H9 (cell line): Measurements from ENCODE around the gene SSB. TPM values are rescaled to one million over a fixed set of nuclear protein-coding genes. Genes with fewer than 3 reads are reported as not detected.

ENCODE experiments used
- DNase-seq: peaks from one replicate; pipeline ENCODE4 v3.0.0-alpha.2; 2017
- H2AFZ ChIP-seq: one replicate; pipeline ENCODE4 v1.6.1; 2013; ENCODE audit warnings: mild to moderate bottlenecking, low read length, control low read depth, moderate library complexity
- H2AK5ac ChIP-seq: 2 replicates; pipeline ENCODE4 v1.6.1; 2013; ENCODE audit warnings: low read length, control low read depth, mixed read lengths; ENCODE audit not compliant: insufficient read length
- H2BK120ac ChIP-seq: one replicate; pipeline ENCODE4 v1.6.1; 2013; ENCODE audit warnings: low read depth, mild to moderate bottlenecking, low read length, control low read depth, inconsistent platforms; ENCODE audit not compliant: poor library complexity, severe bottlenecking
- H2BK12ac ChIP-seq: 2 replicates; pipeline ENCODE4 v1.6.1; 2013; ENCODE audit warnings: low read length, control low read depth, mixed read lengths, low read depth; ENCODE audit not compliant: insufficient read length
- H2BK15ac ChIP-seq: 2 replicates; pipeline ENCODE4 v1.6.1; 2013; ENCODE audit warnings: low read depth, low read length, control low read depth
- H2BK20ac ChIP-seq: one replicate; pipeline ENCODE4 v1.6.1; 2013; ENCODE audit warnings: low read depth, mild to moderate bottlenecking, low read length, control low read depth, inconsistent platforms; ENCODE audit not compliant: poor library complexity, severe bottlenecking
- H2BK5ac ChIP-seq: 2 replicates; pipeline ENCODE4 v1.6.1; 2013; ENCODE audit warnings: low read length, control low read depth, mixed read lengths; ENCODE audit not compliant: insufficient read length
- H3K14ac ChIP-seq: 2 replicates; pipeline ENCODE4 v1.6.1; 2013; ENCODE audit warnings: low read length, control low read depth; ENCODE audit not compliant: insufficient read depth
- H3K18ac ChIP-seq: 2 replicates; pipeline ENCODE4 v1.6.1; 2013; ENCODE audit warnings: low read depth, mild to moderate bottlenecking, mixed read lengths, low read length, control low read depth; ENCODE audit not compliant: insufficient read length
- H3K23ac ChIP-seq: 2 replicates; pipeline ENCODE4 v1.6.1; 2013; ENCODE audit warnings: low read length, control low read depth, mixed read lengths, low read depth; ENCODE audit not compliant: insufficient read length
- H3K23me2 ChIP-seq: 2 replicates; pipeline ENCODE4 v1.6.1; 2013; ENCODE audit warnings: low read depth, mild to moderate bottlenecking, mixed read lengths, low read length, control low read depth; ENCODE audit not compliant: insufficient read length, poor library complexity, severe bottlenecking
- H3K27ac ChIP-seq: 2 replicates; pipeline ENCODE4 v1.5.1; 2013; ENCODE audit warnings: low read length, control low read depth, mixed read lengths, low read depth; ENCODE audit not compliant: insufficient read length
- H3K27me3 ChIP-seq: 2 replicates; pipeline ENCODE4 v1.6.1; 2013; ENCODE audit warnings: low read length, control low read depth, inconsistent platforms; ENCODE audit not compliant: insufficient read depth
- H3K4ac ChIP-seq: 2 replicates; pipeline ENCODE4 v1.6.1; 2013; ENCODE audit warnings: low read depth, mild to moderate bottlenecking, control low read depth, inconsistent platforms, low read length, moderate library complexity
- H3K4me1 ChIP-seq: 2 replicates; pipeline ENCODE4 v1.6.1; 2013; ENCODE audit warnings: low read length, control low read depth, inconsistent platforms; ENCODE audit not compliant: insufficient read depth
- H3K4me2 ChIP-seq: 2 replicates; pipeline ENCODE4 v1.6.1; 2013; ENCODE audit warnings: low read length, control low read depth, mixed read lengths; ENCODE audit not compliant: insufficient read length, insufficient read depth
- H3K56ac ChIP-seq: 2 replicates; pipeline ENCODE4 v1.6.1; 2013; ENCODE audit warnings: low read depth, mild to moderate bottlenecking, mixed read lengths, low read length, control low read depth; ENCODE audit not compliant: insufficient read length
- H3K79me1 ChIP-seq: 2 replicates; pipeline ENCODE4 v1.6.1; 2013; ENCODE audit warnings: low read depth, mild to moderate bottlenecking, moderate library complexity, low read length, control low read depth, inconsistent platforms; ENCODE audit not compliant: insufficient read depth, poor library complexity, severe bottlenecking
- H3K79me2 ChIP-seq: 2 replicates; pipeline ENCODE4 v1.6.1; 2013; ENCODE audit warnings: low read length, control low read depth, inconsistent platforms; ENCODE audit not compliant: insufficient read depth
- H3K9ac ChIP-seq: 2 replicates; pipeline ENCODE4 v1.6.1; 2013; ENCODE audit warnings: low read length, control low read depth, mixed read lengths; ENCODE audit not compliant: insufficient read length; ENCODE audit errors: extremely low read depth
- H3K9me3 ChIP-seq: one replicate; pipeline ENCODE4 v1.6.1; 2013; ENCODE audit warnings: low read depth, low read length, inconsistent platforms; ENCODE audit not compliant: control insufficient read depth
- H3T11ph ChIP-seq: one replicate; pipeline ENCODE4 v1.6.1; 2013; ENCODE audit warnings: mild to moderate bottlenecking, low read length, control low read depth, inconsistent platforms
- H4K20me1 ChIP-seq: one replicate; pipeline ENCODE4 v1.6.1; 2013; ENCODE audit not compliant: control insufficient read depth, insufficient read length, insufficient read depth
- H4K5ac ChIP-seq: 2 replicates; pipeline ENCODE4 v1.6.1; 2013; ENCODE audit warnings: low read depth, mild to moderate bottlenecking, mixed read lengths, low read length, control low read depth; ENCODE audit not compliant: insufficient read length
- H4K8ac ChIP-seq: replicated peaks from 2 replicates; pipeline ENCODE4 v1.6.1; 2013; ENCODE audit warnings: low read length, control low read depth, mixed read lengths, low read depth; ENCODE audit not compliant: insufficient read length
- H4K91ac ChIP-seq: 2 replicates; pipeline ENCODE4 v1.6.1; 2013; ENCODE audit warnings: low read depth, mild to moderate bottlenecking, moderate library complexity, mixed read lengths, low read length, control low read depth; ENCODE audit not compliant: insufficient read length
- H3K27ac Mint-ChIP-seq, 3 experiments: 2 replicates in 2 of 3; 3 replicates in 1 of 3; pipeline ENCODE4 v1.8.0; 2020 to 2021; ENCODE audit warnings: mixed read lengths in 3 of 3, mild to moderate bottlenecking in 1 of 3, moderate library complexity in 1 of 3
- H3K27me3 Mint-ChIP-seq: 2 replicates; pipeline ENCODE4 v1.8.0; 2021; ENCODE audit warnings: low read depth, mild to moderate bottlenecking, moderate library complexity, mixed read lengths
- H3K36me3 Mint-ChIP-seq, 3 experiments: 2 replicates in 2 of 3; 3 replicates in 1 of 3; pipeline ENCODE4 v1.8.0; 2020 to 2021; ENCODE audit warnings: low read depth in 3 of 3, mixed read lengths in 3 of 3; ENCODE audit not compliant: insufficient read depth in 1 of 3
- H3K4me1 Mint-ChIP-seq, 2 experiments: 2 replicates each; pipeline ENCODE4 v1.8.0; 2020; ENCODE audit warnings: mixed read lengths in 2 of 2
- H3K4me3 Mint-ChIP-seq, 2 experiments: 2 replicates in 1 of 2; 3 replicates in 1 of 2; pipeline ENCODE4 v1.8.0; 2020 to 2021; ENCODE audit warnings: mild to moderate bottlenecking in 2 of 2, mixed read lengths in 2 of 2, moderate library complexity in 1 of 2
- H3K9me3 Mint-ChIP-seq, 2 experiments: 2 replicates in 1 of 2; 3 replicates in 1 of 2; pipeline ENCODE4 v1.8.0; 2020; ENCODE audit warnings: mild to moderate bottlenecking in 2 of 2, mixed read lengths in 2 of 2, moderate library complexity in 1 of 2
- CTCF ChIP-seq: fragments of 200-600 bp; sonication (generic); conservative IDR thresholded peaks from 3 replicates; pipeline ENCODE4 v1.8.0; 2021; ENCODE audit warnings: antibody characterized with exemption, mild to moderate bottlenecking
- WGBS: extraction: QIAGEN DNeasy Blood & Tissue Kit; methylation state at CpG from one replicate; pipeline ENCODE4 v1.1.7; 2013; ENCODE audit warnings: missing lambda C conversion rate, low lambda C conversion rate, mixed read lengths; ENCODE audit not compliant: insufficient read length; ENCODE audit errors: extremely low coverage; 5-methylcytosine and 5-hydroxymethylcytosine counted together
- total RNA-seq: library from RNA; stranded (reverse); gene quantifications from 2 replicates; pipeline ENCODE4 v1.2.1, GENCODE V29; 2021

The SSB gene
- total RNA-seq, 1 experiment from 2014 or later, result 248 TPM

- Histone ChIP-seq H3K9ac (no peak overlapping the region), H2BK120ac (no peak overlapping the region), H3K14ac (no peak overlapping the region), H3K27me3 (no peaks in the 10 kb centered on the region), H2BK15ac (no peak overlapping the region), H3K4ac (no peak overlapping the region), H3K4me1 (no peaks in the 10 kb centered on the region), H3K79me1 (no peaks in the 10 kb centered on the region), H3K27ac (no peak overlapping the region), H3K4me2 (no peak overlapping the region), H2BK20ac (no peak overlapping the region), H3T11ph (no peak overlapping the region), H4K91ac (no peak overlapping the region), H3K23me2 (no peaks in the 10 kb centered on the region), H3K18ac (no peak overlapping the region), H3K9me3 (no peaks in the 10 kb centered on the region), H3K56ac (no peak overlapping the region), H4K8ac (no peak overlapping the region), H2BK12ac (no peak overlapping the region), H4K5ac (no peak overlapping the region), H2BK5ac (no peak overlapping the region), H4K20me1 (no peaks in the 10 kb centered on the region), H3K79me2 (no peaks in the 10 kb centered on the region), H2AK5ac (no peak overlapping the region), H2AFZ (no peak overlapping the region), H3K23ac (no peak overlapping the region)
- Mint-ChIP-seq H3K9me3 (peaks cover 7 to 19% of the 10 kb centered on the region in 2 experiments; a peak in 4 of 5 replicates), H3K4me3 (no peak overlapping the region), H3K27ac (no peak overlapping the region; a peak in 1 of 7 replicates), H3K4me1 (peaks cover 0 to 9% of the 10 kb centered on the region in 2 experiments; a peak in 2 of 4 replicates), H3K27me3 (no peaks in the 10 kb centered on the region), H3K36me3 (peaks cover 21 to 23% (median 22%) of the 10 kb centered on the region in 3 experiments)
- WGBS, result no CpG with 5 or more reads among the region's 4 CpGs
- no peak for DNase-seq
- no peak for TF ChIP-seq CTCF
Measured at GRCh38 chr2:169756342-169756741, 42.3 kb upstream of the SSB start.
